ENCODE results near the gene ECE2.

DNA sequence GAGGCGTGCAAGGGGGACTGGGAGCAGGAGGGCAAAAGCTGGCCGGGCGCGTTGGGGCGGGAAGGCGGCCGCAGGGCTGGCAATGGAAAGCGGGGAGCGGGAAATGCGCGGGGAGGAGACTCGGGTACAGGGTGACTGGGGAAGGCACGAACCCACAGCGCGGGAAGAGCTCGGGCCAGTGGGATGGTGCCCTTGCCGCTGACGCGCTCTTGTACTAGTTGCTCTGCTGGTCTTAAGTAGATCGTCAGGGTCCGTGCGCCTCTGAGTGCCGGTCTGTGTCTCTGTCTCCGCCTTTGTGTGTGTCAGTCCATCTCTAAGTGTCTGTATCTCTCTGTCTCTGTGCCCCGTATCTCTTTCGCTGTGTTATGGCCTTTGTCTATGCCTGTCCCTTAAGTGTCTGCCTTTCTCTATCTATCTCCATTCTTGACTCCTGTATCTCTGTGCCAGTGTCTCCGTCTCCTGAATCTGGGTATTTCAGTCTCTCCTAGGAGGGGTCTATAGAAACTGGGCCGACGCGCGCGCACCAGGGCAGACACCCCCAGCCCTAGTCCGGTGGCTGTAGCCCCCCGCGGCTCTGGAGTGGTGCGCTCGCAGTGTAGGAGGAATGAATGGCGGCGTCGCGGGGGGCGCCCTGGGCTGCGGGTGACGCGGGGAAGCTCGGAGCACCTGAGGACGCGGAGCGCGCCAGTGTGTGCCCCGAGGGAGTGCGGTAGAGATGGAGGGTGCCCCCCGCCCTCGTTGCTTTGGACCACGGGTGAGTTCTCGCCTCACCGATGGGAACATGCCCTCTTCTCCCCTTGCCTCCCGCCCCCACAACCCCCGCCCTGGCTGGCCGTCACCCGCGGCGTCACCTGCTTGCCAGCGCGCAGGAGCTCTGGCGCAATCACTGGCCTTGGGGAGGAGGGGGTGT is 13.7 kb upstream of the ECE2 start:
- peak; percentile 76 for TF ChIP-seq POLR2AphosphoS5 (IDR thresholded peaks at IDR 0.05)
- TF ChIP-seq TAF1 (IDR thresholded peaks at IDR 0.05; ENCODE audit: low read depth) = peak; percentile 37
- peak; percentile 23 for TF ChIP-seq CTCF (IDR thresholded peaks at IDR 0.05; ENCODE audit: poor library complexity, severe bottlenecking)
- no peak for TF ChIP-seq EZH2 (IDR thresholded peaks at IDR 0.05; ENCODE audit: borderline replicate concordance, insufficient read depth, low read length, poor library complexity, severe bottlenecking)
- TF ChIP-seq RAD21 (conservative IDR thresholded peaks at IDR 0.05) = no peak
